Measurements from ENCODE around the gene RBM20.

Gene RBM20

DNA sequence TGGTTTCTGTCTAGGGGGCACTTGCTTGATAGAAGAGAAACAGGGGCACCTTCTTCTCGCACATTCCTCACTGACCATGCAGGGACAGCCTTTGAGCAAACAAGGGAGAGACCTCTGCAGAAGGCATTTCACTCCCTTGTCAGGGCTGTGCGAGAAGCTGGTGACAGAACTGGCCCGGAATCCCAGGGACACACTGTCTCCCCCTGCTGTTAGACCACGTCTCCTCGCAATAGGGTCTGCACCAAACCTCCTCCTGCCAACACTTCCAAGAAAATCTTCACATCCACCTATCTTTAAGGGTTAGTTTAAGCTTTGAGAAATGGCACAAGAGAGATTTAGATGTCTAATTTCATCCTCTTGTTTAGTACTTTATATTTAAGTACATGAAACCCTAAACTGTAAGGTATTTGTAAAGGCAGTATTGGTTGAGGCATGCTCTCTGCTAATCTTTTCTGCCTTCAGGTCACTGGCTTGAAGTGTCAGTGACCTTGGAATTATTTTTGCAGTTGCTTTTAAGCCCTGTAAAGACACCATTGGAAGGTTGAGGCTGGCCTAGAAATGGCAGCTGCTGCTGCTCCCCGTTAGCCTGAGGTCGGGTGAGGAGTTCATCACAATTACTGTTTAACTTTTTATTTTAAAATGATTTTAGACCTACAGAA is 37.0 kb downstream of the RBM20 start:
- Histone ChIP-seq H3K27ac (no peak overlapping the region), H3K27me3 (replicated peaks) (no peaks in the 10 kb centered on the region), H3K36me3 (replicated peaks) (no peaks in the 10 kb centered on the region), H3K4me3 (ENCODE audit: low read depth, low read length) (no peak overlapping the region)
- peak; percentile 55 for DNase-seq
- in situ Hi-C loops (cut with HindIII; ENCODE audit: low pct_ligation_motif_present, low sequenced_read_pairs): no loop called here
- peak; percentile 88 for TF ChIP-seq CTCF (IDR thresholded peaks at IDR 0.05; ENCODE audit: low read depth, low read length, missing control alignments)

GRCh38 chr10:110682348-110682747 is 38.2 kb downstream of the RBM20 start:
- Histone ChIP-seq H3K4me3 (ENCODE audit: low read depth, low read length) (no peak overlapping the region), H3K36me3 (replicated peaks) (no peaks in the 10 kb centered on the region), H3K27me3 (replicated peaks) (no peaks in the 10 kb centered on the region), H3K27ac (no peak overlapping the region)
- no peak for DNase-seq
- TF ChIP-seq CTCF (IDR thresholded peaks at IDR 0.05; ENCODE audit: low read depth, low read length, missing control alignments): no peak
- in situ Hi-C loops (cut with HindIII; ENCODE audit: low pct_ligation_motif_present, low sequenced_read_pairs): no loop called here

- H3K27me3 ChIP-seq (replicated peaks): no peaks in the 10 kb centered on the region
- TF ChIP-seq CTCF (IDR thresholded peaks at IDR 0.05; ENCODE audit: low read depth, low read length, missing control alignments): no peak
- no peaks in the 10 kb centered on the region for H3K36me3 ChIP-seq (replicated peaks)
- H3K4me3 ChIP-seq (ENCODE audit: low read depth, low read length): no peak overlapping the region
- peak overlapping the region; percentile 83 for H3K27ac ChIP-seq
- in situ Hi-C loops (cut with HindIII; ENCODE audit: low pct_ligation_motif_present, low sequenced_read_pairs): no loop called here
- peak; percentile 70 for DNase-seq
Observed at GRCh38 chr10:110684800-110685446, 40.8 kb downstream of the RBM20 start.

DNA sequence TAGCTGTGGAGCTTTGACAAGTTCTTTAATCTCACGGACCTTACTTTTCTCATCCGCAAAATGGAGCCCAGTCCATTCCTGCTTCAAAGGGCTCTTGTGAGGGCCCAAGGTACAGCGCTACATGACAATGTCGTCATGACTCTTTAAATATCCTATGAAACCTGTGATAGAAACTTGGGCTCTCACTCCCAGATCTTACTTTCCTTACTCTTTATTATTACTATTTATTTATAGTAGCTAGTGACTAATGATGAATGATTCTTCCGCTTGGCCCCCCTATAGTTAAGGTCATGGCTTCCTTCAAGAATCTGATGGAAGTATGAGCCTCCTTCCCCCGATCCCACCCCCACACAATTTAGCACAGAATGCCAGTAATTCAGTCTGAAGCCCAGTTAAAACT is 41.9 kb downstream of the RBM20 start:
- H3K27ac ChIP-seq: peak overlapping the region; percentile 83
- H3K27me3 ChIP-seq (replicated peaks): no peaks in the 10 kb centered on the region
- TF ChIP-seq CTCF (IDR thresholded peaks at IDR 0.05; ENCODE audit: low read depth, low read length, missing control alignments): no peak
- no peaks in the 10 kb centered on the region for H3K36me3 ChIP-seq (replicated peaks)
- H3K4me3 ChIP-seq (ENCODE audit: low read depth, low read length): no peak overlapping the region
- peak; percentile 93 for DNase-seq
- in situ Hi-C loops (cut with HindIII; ENCODE audit: low pct_ligation_motif_present, low sequenced_read_pairs): no loop called here

GRCh38 chr10:110686949-110687348 is 42.8 kb downstream of the RBM20 start:
- no peak overlapping the region for H3K4me3 ChIP-seq (ENCODE audit: low read depth, low read length)
- in situ Hi-C loops (cut with HindIII; ENCODE audit: low pct_ligation_motif_present, low sequenced_read_pairs): no loop called here
- H3K27me3 ChIP-seq (replicated peaks): no peaks in the 10 kb centered on the region
- TF ChIP-seq CTCF (IDR thresholded peaks at IDR 0.05; ENCODE audit: low read depth, low read length, missing control alignments): no peak
- H3K27ac ChIP-seq: peak overlapping the region; percentile 83
- DNase-seq: no peak
- H3K36me3 ChIP-seq (replicated peaks): no peaks in the 10 kb centered on the region

Measured in brain microvascular endothelial cell (primary cell).